OCI-LY3 (cell line): ENCODE results near the gene BFSP1.

Experiments used
- H2AFZ ChIP-seq: fragments of 200-600, 300-600 bp; shearing (Covaris generic); 2 replicates; pipeline ENCODE4 v1.6.0; 2014; ENCODE audit warnings: antibody characterized with exemption, low read depth, low read length
- H3K27ac ChIP-seq: fragments of 200-600, 300-600 bp; sonication (generic); 2 replicates; pipeline ENCODE4 v1.5.1; 2014; ENCODE audit warnings: mild to moderate bottlenecking, low read length, moderate library complexity, mixed read lengths
- H3K27me3 ChIP-seq: fragments of 200-600, 300-600 bp; sonication (generic); 2 replicates; pipeline ENCODE4 v1.6.1; 2014; ENCODE audit warnings: low read depth, low read length, mixed read lengths
- H3K36me3 ChIP-seq: fragments of 200-600, 300-600 bp; sonication (generic); replicated peaks from 2 replicates; pipeline ENCODE3; 2014; ENCODE audit warnings: low read depth, low read length, mixed read lengths
- H3K4me1 ChIP-seq: fragments of 300-600, 200-600 bp; sonication (generic); 2 replicates; pipeline ENCODE4 v1.6.1; 2014; ENCODE audit warnings: low read length, mixed read lengths
- H3K4me2 ChIP-seq: fragments of 200-600, 300-600 bp; sonication (generic); 2 replicates; pipeline ENCODE4 v1.6.1; 2014; ENCODE audit warnings: low read length, mixed read lengths
- H3K4me3 ChIP-seq: fragments of 300-600, 200-600 bp; sonication (generic); 2 replicates; pipeline ENCODE4 v1.5.1; 2014; ENCODE audit warnings: antibody characterized with exemption, mild to moderate bottlenecking, low read length, moderate library complexity
- H3K79me2 ChIP-seq: fragments of 300-600, 200-600 bp; shearing (Covaris generic); 2 replicates; pipeline ENCODE4 v1.6.1; 2014; ENCODE audit warnings: mild to moderate bottlenecking, low read length, mixed read lengths
- H3K9ac ChIP-seq: fragments of 300-600, 200-600 bp; shearing (Covaris generic); 2 replicates; pipeline ENCODE4 v1.6.0; 2014; ENCODE audit warnings: mild to moderate bottlenecking, low read length, moderate library complexity
- H3K9me3 ChIP-seq: fragments of 200-600, 300-600 bp; shearing (Covaris generic); 2 replicates; pipeline ENCODE4 v1.6.1; 2014; ENCODE audit warnings: low read length, mixed read lengths; ENCODE audit not compliant: insufficient read depth
- H4K20me1 ChIP-seq: fragments of 200-600, 300-600 bp; sonication (generic); 2 replicates; pipeline ENCODE4 v1.6.1; 2016; ENCODE audit warnings: low read length, mixed read lengths; ENCODE audit not compliant: insufficient read depth
- CTCF ChIP-seq: fragments of 200-600, 300-600 bp; sonication (generic); IDR thresholded peaks from 2 replicates; pipeline ENCODE4 v1.5.1; 2014; ENCODE audit warnings: antibody characterized with exemption, low read length, low read depth
- EZH2phosphoT487 ChIP-seq: fragments of 200-600 bp; shearing (Covaris generic); IDR thresholded peaks from 2 replicates; pipeline ENCODE4 v1.6.1; 2018; ENCODE audit warnings: antibody characterized with exemption, mixed run types, low read depth

BFSP1 gene

GRCh38 chr20:17523326-17523725, 7.9 kb downstream of the BFSP1 start:
- Histone ChIP-seq H3K79me2 (no peaks in the 10 kb centered on the region), H3K9ac (no peak overlapping the region), H3K9me3 (no peaks in the 10 kb centered on the region), H4K20me1 (no peaks in the 10 kb centered on the region), H3K4me2 (no peak overlapping the region), H3K4me1 (no peaks in the 10 kb centered on the region), H3K27me3 (peaks cover 20% of the 10 kb centered on the region; the same call in 1 of the 2 replicates), H3K36me3 (no peaks in the 10 kb centered on the region), H2AFZ (no peak overlapping the region), H3K27ac (no peak overlapping the region), H3K4me3 (no peak overlapping the region)
- TF ChIP-seq CTCF (no peak), EZH2phosphoT487 (no peak)

DNA sequence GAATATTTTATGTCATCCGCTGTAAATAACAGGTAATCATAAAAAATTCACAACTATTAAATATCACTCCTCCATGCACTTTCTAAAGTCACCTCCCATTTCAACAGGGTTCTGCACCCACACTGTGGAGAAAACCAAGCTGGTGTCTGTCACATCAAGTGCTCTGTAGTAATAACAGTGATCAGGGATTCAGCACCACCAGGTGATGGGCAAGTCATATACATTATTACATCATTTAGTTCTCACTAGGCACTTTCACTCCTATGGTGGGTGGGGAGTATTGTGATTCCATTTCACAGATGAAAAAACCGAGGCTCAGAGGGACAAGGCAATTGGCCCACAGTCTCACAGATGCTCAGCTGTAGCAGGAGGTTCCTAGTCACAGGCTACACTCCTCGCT, 8.7 kb downstream of the BFSP1 start:
- Histone ChIP-seq H3K9me3 (no peaks in the 10 kb centered on the region), H3K79me2 (no peaks in the 10 kb centered on the region), H3K4me2 (no peak overlapping the region), H3K4me3 (no peak overlapping the region), H3K27ac (no peak overlapping the region), H3K4me1 (no peaks in the 10 kb centered on the region), H3K9ac (no peak overlapping the region), H4K20me1 (no peaks in the 10 kb centered on the region), H3K27me3 (peaks cover 21% of the 10 kb centered on the region; the same call in 1 of the 2 replicates), H2AFZ (no peak overlapping the region), H3K36me3 (no peaks in the 10 kb centered on the region)
- TF ChIP-seq EZH2phosphoT487 (no peak), CTCF (no peak)

DNA sequence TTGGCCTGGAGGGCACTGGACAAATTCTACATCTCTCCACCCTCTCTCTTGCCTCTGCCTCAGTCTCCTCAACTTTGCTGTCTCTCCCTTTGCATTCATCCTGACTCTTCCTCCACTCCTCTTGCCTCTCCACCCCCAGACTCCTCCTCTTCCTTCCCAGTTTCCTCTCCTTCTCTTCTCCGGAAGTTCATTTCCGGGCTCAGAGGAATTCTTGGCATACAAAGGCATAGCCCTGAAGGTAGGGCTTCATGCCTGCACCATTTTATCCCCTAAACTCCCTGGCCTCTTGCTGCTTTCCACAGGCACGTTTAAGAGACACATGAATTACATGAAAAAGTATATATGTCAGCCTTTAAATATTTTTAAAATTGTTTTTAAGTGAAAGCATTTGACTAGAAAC, 10.6 kb downstream of the BFSP1 start:
- Histone ChIP-seq H3K4me2 (no peak overlapping the region), H3K36me3 (no peaks in the 10 kb centered on the region), H3K9ac (no peak overlapping the region), H3K79me2 (no peaks in the 10 kb centered on the region), H3K4me1 (no peaks in the 10 kb centered on the region), H3K27ac (no peak overlapping the region), H3K9me3 (no peaks in the 10 kb centered on the region), H3K4me3 (no peak overlapping the region), H2AFZ (no peak overlapping the region), H4K20me1 (no peaks in the 10 kb centered on the region), H3K27me3 (peaks cover 31% of the 10 kb centered on the region)
- TF ChIP-seq EZH2phosphoT487 (no peak), CTCF (no peak)

DNA sequence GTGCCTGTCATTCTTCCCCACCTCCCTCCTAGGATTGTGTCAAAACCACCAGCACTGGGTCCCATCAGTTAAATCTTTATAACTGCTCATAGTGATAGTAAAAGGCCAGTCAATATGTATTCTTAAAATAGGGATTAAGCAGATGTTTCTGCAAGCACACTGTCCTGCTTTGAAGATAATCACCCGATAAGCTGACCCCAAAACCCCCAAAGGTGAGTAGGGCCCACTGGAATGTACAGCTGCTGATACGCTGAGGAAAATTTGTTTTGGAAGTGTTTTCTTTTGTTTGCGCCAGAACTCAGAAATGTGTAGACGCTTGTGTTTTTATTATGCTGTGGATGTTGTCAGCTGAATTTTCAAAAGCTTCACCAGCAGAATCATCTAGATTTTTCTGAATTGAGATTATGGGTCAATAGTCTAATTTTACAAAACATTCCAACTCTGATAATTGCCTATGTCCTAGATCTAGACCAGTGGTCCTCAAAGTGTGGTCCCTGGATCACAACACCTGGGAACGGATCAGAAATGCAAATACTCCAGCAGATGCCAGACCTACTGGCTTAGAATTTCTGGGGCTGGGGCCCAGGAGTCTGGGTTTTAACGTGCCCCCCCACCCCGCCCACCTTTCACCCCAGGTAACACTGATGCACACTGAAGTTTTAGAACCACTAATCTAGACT, 11.4 kb downstream of the BFSP1 start:
- Histone ChIP-seq H3K4me2 (no peak overlapping the region), H3K27me3 (peaks cover 37% of the 10 kb centered on the region), H4K20me1 (no peaks in the 10 kb centered on the region), H3K27ac (no peak overlapping the region), H3K79me2 (no peaks in the 10 kb centered on the region), H3K9ac (no peak overlapping the region), H3K9me3 (no peaks in the 10 kb centered on the region), H3K36me3 (no peaks in the 10 kb centered on the region), H3K4me1 (no peaks in the 10 kb centered on the region), H2AFZ (no peak overlapping the region), H3K4me3 (no peak overlapping the region)
- TF ChIP-seq EZH2phosphoT487 = no peak
- no peak for TF ChIP-seq CTCF
